NCI-H2081 treated with DMSO at 0.1 percent for 48 hours (cell line): ENCODE data around the gene SPTAN1.
A peak's percentile ranks its signal among the peaks of the same experiment; 100 is the strongest.
"Not testable (repeated sequence)": the region's sequence is repeated elsewhere in the genome, so short reads cannot be mapped to it uniquely, and the experiment has no call there.

ENCODE experiments used
- DNase-seq: peaks from one replicate; lab custom pipeline; 2025; lab: John Stamatoyannopoulos, UW

Gene SPTAN1

DNA sequence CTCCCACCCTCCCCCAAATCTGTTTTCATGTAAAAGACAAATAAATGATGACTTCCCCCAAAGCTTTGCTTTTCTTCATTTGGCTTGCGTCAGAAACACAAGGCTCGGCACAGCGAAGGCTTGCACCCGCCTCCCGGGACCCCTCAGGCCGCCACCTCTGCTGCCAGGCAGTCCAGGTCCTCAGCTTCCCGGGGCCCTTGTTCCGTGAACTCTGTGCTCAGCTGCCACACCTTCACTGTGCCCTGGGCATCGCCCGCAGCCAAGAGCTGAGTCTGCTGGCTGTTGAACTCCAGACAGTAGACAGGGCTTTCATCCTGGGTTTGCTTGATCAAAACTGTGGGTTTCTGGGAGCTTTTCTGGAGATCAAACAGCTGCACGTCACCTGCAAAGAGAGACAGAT lies 81.2 kb downstream of the SPTAN1 start:
- no peak for DNase-seq

- DNase-seq: no peak
Observed at GRCh38 chr9:128634111-128634510, 81.7 kb downstream of the SPTAN1 start.

DNA sequence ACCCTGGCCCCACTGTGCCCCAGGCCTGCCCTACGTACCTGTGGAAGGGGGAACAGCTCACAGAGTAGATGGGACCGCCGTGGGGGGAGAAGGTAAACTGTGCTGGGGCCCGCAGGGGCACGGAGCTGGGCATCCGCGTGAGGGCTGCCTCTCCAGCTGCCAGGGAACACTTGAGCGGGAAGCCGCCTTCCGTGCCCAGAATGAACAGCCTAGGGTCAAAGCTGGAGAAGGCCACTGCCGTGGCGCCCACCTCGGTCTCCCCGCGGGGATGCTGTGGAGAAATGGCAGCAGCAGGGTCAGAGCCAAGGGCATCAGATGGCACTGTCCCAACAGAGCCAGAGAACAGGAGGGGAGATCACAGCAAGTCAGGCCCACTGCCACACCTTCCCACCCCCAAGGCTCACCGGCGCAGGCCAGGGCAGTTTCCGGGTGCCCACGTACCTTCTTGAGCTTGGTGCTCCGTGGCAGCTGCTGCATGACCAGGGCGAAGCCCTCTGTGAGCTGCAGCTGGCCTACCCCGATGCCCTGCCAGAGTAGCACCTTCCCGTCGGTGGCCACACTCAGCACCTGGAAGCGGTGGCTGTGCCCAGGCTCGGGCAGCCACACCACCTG lies 82.4 kb downstream of the SPTAN1 start:
- DNase-seq: no peak

- DNase-seq: no peak
Observed at GRCh38 chr9:128635266-128636023, 83.1 kb downstream of the SPTAN1 start.

- no peak for DNase-seq
Observed at GRCh38 chr9:128636024-128636390, 83.6 kb downstream of the SPTAN1 start.

DNA sequence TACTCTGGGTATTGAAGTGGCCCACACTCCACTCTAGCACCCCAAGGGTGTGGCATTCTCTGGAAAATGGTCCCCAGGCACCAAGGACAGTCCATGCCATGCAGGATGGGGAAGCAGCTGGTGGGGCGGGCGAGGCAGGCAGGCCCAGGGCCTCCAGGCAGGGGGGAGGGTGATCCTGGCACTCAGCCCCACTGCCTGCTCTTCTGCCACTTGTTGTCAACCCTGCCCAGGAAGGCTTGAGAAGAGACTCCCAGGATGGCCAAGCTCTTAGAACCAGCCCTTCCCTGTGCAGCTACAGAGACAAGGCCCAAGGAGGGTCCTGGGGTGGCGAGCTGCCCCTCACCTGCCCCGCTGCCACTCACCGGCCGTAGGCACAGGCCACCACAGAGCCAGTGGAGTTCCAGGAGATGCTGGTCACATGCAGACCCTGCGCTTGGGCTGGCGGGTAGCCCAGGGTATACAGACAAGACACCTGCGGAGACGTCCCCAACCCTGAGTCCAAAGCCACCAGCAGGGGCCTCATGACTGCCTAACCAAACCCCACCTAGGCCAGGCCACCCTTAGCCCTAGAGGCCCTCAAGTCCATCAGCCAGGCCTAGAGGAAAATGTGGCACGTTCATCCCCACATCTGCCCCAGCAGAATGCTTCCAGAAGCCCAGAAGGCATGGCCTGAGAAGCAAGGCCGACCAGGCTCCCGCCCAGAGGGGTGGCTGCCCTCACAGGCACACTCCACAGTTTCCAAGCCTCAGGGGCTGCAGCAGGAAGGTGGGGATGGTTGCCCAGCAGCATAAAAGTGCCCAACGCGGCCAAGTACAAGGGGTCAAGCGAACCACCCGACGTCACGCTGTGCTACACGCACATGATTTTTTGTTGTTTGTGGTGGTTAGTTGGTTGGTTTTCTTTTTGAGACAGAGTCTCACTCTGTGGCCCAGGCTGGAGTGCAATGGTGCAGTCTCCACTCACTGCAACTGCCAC lies 84.5 kb downstream of the SPTAN1 start:
- no peak for DNase-seq

GRCh38 chr9:128637656-128638055 lies 85.3 kb downstream of the SPTAN1 start:
- DNase-seq: no peak

GRCh38 chr9:128638580-128638979 lies 86.2 kb downstream of the SPTAN1 start:
- no peak for DNase-seq

DNA sequence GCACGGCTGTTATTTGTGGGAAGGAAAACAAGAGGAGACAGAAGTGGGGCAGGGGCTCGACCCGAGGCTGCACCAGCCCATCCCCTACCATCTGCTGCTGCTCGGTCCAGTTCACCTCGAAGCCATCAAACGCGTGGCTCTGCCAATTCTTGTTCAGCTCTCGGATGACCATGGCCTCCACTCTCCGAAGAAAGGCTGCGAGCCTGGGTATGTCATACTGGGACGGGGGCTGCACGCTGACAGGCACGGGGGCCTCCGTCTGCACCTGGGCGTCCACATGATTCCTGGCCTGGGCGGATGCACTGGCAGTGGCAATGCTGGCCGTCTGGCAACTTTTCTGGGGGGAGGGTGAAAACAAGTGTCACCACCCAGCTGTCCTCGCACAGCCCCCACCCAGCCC lies 88.2 kb downstream of the SPTAN1 start:
- no peak for DNase-seq

DNA sequence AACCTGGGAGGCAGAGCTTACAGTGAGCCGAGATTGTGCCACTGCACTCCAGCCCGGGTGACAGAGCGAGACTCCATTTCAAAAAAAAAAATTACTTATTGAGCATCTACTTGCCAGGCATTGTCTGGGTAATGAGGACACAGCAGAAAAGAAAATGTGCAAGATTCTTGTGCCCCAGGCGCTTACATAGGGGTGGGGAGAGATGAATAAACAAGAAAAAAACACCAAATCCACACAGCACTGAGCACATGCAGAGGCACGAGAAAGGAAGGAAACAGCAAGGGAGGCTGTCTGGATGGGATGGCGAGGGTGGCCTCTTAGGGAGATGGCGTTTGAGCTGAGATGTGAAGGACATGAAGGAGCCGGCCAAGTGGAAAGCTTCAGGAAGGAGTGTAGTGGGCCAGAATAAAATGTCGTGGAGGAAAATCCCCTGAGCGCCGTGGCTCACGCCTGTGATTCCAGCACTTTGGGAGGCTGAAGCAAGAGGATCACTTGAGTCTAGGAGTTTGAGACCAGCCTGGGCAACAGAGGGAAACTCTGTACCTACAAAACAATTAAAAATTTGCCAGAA lies 90.4 kb downstream of the SPTAN1 start:
- DNase-seq: no peak

DNA sequence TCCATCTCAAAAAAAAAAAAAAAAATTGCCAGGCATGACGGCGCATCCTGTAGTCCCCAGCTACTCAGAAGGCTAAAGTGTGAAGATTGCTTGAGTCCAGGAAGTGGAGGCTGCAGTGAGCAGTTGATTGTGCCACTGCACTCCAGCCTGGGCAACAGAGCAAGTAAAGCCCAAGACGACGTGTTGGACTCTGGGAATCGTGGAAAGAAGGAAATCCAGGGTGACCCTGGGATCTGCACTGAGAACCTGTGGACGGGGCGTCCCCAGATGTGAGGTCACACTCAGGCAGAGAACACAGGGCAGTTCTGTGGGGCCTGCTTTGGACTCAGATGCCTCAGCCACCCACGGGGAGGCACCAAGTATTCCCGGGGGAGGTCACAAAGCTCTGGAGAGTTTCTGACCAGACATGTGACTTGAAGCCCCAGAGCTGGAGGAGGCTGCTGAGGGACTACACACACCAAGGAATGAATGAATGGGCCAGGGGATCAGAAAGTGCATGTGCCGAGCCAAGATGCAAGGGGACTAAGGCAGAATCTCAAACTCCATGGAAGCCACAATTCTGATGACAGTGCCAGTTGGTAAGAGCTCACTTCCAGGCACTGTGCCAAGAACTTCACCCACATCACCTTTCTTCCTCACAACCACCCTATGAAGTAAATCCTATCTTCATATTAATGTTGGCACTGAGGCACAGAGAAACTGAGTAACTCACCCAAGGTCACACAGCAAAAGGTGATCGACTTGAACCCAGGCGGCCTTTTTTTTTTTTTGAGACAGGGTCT lies 91.3 kb downstream of the SPTAN1 start:
- no peak for DNase-seq

- DNase-seq: not testable (repeated sequence)
Observed at GRCh38 chr9:128648206-128648605, 95.8 kb downstream of the SPTAN1 start.

DNA sequence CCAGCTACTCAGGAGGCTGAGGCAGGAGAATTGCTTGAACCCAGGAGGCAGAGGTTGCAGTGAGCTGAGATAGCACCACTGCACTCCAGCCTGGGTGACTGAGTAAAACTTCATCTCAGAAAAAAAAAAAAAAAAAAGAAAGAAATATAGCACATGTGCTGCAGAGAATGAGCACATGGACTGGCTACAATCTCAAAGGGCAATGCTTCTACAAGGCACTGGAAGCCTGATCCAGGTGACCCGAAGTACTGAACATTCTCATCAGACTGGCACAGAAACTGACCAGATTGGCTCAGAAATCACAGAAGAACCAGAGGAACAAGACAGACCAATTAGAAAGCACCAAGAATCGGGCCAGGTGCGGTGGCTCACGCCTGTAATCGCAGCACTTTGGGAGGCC lies 99.4 kb downstream of the SPTAN1 start:
- DNase-seq: no peak

DNA sequence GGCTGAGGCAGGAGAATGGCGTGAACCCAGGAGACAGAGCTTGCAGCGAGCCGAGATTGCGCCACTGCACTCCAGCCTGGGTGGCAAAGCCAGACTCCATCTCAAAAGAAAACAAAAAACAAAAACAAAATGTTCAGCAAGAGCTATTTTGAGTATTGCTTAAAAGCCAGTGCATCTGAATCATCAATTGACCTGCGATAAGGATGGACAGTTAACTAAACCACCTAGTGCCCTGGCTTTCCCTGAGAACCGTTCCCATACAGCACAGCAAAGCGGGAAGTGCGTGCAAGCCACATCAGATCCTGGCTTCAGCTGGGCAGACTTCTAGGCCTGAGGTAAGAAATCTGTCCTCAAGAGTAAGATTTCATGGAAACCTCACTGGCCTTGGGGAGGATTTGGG lies 101.5 kb downstream of the SPTAN1 start:
- DNase-seq: no peak

DNA sequence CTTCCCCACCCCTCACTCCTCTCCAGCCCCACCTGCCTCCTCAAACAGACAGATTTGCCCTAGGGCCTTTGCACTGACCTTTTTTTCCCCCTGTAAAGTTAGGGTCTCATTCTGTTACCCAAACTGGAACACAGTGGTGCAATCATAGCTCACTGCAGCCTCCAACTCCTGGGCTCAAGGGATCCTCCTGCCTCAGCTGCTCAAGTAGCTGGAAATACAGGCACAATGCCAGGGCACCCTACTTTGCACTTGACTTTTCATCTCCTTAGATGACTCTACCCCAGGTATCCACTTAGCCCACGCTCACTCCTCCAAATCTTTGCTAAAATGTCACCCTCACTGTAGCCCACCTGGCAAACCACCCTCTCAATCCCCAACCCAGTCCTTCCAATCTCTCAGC lies 102.1 kb downstream of the SPTAN1 start:
- DNase-seq: no peak

DNA sequence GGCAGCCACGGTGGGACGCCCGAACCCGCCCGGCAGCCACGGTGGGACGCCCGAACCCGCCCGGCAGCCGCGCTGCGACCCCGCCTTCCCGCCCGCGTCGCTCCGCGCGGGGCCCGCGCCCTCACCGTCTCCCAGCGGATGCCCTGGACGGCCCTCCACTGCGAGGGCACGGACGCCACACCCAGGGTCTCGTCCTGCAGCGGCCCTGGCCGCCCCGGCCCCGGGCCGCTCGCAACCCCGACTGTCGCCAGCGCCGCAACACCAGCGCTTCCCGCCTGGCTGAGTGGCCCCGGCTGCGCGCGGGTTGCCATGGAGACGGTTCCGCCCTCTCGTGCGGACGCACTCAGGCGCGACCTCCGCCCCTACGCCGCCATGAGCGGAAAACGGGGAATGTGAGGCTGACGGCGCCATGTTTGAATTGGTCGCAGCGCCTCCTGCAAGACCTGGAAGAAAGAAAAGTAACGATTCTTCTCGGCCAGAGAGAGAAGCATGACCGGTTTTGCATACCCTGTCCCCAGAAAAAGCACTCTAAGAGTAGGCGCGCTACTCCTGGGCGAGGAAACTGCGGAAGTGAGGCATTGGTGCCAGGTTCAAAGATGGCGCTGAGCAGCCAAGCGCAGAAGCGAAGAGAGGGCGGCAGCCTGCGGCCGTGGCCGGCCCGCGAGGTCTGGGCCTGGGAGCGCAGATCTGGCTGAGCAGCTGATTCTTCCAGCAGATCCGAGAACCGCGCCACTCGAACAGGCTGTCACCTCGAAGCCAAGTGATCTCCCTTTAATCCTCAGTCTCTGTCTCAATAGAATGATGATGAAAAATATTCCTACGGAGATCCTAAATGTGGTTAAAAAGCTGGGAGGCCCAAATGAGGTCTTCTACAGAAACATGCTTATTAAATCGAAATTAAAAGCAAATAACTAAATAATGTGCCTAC lies 104.3 kb downstream of the SPTAN1 start, which contains the start of gene DYNC2I2:
TSS of gene DYNC2I2 (minus strand) at position 432 of the 928 bp plus-strand sequence. CDS start at position 311, 121 bp downstream.
- peak; percentile 56 for DNase-seq

GRCh38 chr9:128657344-128657704 lies 104.9 kb downstream of the SPTAN1 start:
- DNase-seq: no peak

- no peak for DNase-seq
Observed at GRCh38 chr9:128657796-128658195, 105.4 kb downstream of the SPTAN1 start.

GRCh38 chr9:128666481-128666941 lies 114.1 kb downstream of the SPTAN1 start:
- DNase-seq: not testable (repeated sequence)

DNA sequence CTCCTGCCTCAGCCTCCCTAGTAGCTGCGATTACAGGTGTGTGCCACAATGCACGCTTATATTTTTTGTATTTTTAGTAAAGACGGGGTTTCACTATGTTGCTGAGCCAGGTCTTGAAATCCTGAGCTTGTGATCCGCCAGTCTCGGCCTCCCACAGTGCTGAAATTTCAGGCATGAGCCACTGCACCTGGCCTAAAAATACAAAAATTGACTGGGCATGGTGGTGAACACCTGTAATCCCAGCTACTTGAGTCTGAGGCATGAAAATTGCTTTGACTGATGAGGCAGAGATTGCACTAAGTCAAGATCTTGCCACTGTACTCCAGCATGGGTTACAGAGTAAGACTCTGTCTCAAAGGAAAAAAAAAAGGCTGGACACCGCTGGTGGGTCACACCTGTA lies 117.4 kb downstream of the SPTAN1 start:
- no peak for DNase-seq
